Activated CD4-positive, alpha-beta T cell treated with anti-CD3 and anti-CD28 coated beads, Interleukin-2, amount 50 U/mL, for 16 hours (primary cell): ENCODE data around the gene UBC.
A peak's percentile ranks its signal among the peaks of the same experiment; 100 is the strongest.

Experiments
- DNase-seq: peaks from one replicate; pipeline ENCODE4 v3.0.0-alpha.2; 2020

Gene UBC

DNA sequence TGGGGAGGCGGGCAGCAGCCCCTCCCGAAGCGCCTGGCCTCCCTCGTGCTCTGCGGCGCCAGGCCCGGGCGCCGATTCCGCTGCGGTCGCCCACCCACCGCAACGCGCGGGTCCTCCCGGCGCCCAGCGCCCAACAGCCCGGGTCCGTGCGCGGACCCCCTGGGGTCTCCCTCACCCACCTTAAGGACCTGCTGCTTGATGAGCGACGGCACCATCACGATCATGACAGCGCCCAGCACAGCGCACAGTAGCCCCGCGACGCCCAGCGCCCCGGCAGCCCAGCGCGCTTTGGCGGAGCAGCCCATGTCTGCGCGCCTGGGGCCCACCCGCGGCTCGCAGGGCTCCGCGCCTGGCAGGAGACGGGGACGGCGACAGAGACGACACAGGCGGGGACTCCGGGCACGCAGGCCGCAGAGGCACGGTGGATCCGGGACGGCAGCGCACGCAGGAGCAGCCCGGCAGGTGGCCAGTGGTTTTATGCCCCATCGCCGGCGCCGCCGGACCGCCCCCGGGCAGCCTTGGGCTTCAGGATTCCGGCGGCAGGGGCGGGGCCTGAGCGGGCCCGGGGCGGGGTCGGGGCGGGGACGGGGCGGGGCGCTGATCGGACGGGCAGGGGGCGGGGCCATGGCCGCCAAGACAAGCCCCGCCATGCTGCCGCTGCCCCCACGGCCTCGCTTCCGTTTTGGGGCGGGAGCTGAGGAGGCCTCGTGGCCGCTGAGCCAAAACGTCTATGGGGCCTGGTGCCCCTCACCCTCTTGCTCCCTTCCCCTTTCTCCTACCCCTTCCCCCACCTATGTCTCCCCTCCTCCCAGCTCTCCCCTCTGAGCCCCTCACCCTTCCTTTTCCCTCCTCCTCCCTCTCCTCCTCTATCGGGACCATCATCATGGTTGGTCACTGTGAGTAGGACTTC, 50.8 kb downstream of the UBC start, which contains the start of gene SCARB1:
TSS of gene SCARB1 (minus strand) at position 449 of the 910 bp plus-strand sequence. CDS start at position 305, 144 bp downstream.
- peak; percentile 85 for DNase-seq

DNA sequence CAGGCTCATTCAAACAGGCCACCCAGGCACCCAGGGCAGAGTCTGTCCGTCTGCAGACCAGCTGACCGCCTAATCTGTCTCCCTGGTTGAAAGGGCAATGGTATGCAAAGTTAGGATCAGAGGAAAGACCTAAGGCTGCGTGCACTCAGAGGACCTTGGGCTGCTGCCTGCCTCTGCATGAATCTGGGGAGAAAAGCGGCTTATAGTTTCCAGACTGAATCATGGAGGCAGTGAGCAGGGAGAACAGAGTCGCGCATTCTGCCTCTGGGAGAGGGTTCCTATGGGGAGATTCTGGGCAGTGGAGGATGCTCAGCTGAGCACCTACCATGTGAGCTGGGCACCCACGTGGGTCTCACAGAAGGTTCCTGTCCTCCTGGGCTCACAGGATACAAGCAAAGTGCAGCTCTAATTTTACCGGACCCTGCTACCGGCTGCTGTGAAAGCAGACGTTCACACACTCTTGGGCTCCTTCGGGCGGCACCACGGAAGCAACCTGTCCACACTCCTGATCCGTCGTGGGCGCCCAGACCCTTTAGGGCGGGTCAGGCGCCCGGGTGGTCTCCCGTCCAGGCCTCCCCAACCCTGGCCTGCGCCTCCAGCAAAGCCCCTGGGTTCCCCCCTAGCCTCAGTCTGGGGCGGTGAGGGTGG, 51.6 kb downstream of the UBC start:
- peak; percentile 25 for DNase-seq

DNA sequence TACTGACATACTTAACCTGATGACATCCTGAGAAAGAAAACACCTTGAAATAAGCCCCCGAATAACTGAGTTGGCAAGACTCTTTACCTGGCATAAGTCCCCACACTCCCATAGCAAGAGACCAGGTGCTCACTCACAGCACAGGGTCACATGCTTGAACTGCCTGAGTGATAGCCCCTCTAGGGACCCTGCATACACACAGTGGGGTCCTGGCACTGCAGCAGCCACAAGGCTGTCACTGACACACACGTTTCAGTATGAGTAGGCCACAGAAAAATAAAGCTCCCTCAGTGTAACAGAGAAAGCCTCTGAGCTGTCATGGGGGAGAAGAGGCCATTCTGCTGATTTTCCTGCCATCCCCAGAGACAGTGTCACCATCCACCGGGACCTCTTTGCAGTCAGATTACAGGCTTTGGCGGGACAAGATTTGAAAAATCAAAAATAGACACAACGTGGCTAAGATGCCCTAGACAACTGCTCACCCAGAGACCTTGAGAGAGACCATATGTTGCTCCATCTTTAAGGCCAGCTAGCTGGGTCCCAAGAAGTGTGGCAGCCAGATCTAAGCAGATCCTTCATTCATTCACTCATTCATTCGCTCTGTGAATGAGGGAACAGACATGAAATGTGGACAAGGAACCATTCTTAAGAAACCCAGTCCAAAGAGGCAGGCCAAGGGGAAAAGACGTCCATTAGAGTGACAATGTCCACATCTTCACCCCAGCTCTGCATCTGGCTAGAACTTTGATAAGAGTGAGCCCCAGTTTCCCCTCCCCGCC, 52.4 kb downstream of the UBC start:
- peak; percentile 49 for DNase-seq
